Colonic mucosa (tissue), 4 donors: Measurements from ENCODE around the gene RAB3GAP2. TPM values are rescaled to one million over a fixed set of nuclear protein-coding genes. Genes with fewer than 3 reads are reported as not detected.
"Not testable (repeated sequence)": the region's sequence is repeated elsewhere in the genome, so short reads cannot be mapped to it uniquely, and the experiment has no call there.

Source experiments
- DNase-seq: peaks from one replicate; pipeline ENCODE4 v3.0.0-alpha.2; 2020
- H3K27ac ChIP-seq: fragments of 200-600 bp; one replicate; pipeline ENCODE4 v1.8.0; 2021
- H3K27me3 ChIP-seq: fragments of 200-600 bp; one replicate; pipeline ENCODE4 v1.8.0; 2021
- H3K36me3 ChIP-seq: fragments of 200-600 bp; one replicate; pipeline ENCODE4 v1.8.0; 2021
- H3K4me1 ChIP-seq: fragments of 200-600 bp; one replicate; pipeline ENCODE4 v1.8.0; 2021; ENCODE audit warnings: mild to moderate bottlenecking
- H3K4me3 ChIP-seq: fragments of 200-600 bp; one replicate; pipeline ENCODE4 v1.8.0; 2021
- H3K9ac ChIP-seq, 2 donors: one replicate each; pipeline ENCODE4 v1.7.0; 2013; ENCODE audit warnings: control low read depth in 2 of 2, low read depth in 2 of 2, low read length in 2 of 2
- H3K9me3 ChIP-seq: fragments of 200-600 bp; one replicate; pipeline ENCODE4 v1.8.0; 2021
- intact Hi-C: fragments of 100-400 bp; cut with DNase I; formaldehyde crosslinking; loops from one replicate; pipeline ENCODE4 v1.14.1; 2022
- total RNA-seq, 2 donors: library from RNA; stranded (reverse); fragmentation: NEBNext Ultra II Directional in 1 of 2; extraction: Animal tissue kit (Norgen Biotek cat#: 25700) in 1 of 2; gene quantifications; one replicate each; pipeline ENCODE4 v1.2.1, GENCODE V29; 2021
- TF ChIP-seq, protein P1 (sequence below): fragments of 200-600 bp; IDR thresholded peaks from one replicate; pipeline ENCODE4 v1.8.0; 2022; ENCODE audit warnings: antibody characterized with exemption, mild to moderate bottlenecking
- donor health status: healthy.
- donor health status: DM: no; HTN: no; CAD: no.
- donor health status: DM: no; HTN: no; CAD: no.

The RAB3GAP2 gene
- total RNA-seq, 2 donors from 2014 or later = 33.2 to 34.2 TPM

DNA sequence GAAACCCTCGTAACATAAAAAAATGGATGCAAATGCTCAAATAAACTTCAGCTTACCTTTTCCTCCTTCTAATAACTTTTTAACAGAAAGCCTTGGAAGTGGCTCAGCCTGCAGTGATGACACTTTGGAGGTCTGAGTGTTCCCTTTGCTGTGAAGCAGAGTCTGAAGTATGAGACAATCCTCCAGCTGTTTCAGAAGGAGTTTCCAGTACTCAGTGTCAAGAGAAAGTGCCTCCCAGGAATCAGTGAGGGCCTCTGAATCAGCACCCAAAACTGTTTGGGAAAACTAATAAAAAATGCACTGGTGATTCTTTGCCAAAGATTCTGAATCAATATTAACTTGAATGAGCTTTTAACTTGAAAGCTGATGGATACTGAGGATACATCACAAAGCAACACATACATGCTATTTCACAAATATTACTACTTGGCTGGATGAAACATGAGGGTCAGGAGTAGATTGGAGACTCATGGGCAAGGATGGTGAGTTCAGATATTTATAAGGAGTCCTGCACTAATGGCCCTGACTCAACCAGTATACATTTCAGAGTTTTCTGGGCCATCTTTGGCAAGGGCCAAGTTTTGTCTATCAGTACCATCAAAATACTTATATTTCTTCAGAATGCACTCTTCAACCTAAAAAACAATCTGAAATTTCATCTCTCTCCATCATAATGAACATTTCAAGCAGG, 101.3 kb downstream of the RAB3GAP2 start:
- no peak overlapping the region for H3K9ac ChIP-seq
- H3K27me3 ChIP-seq = no peaks in the 10 kb centered on the region
- no peaks in the 10 kb centered on the region for H3K9me3 ChIP-seq
- intact Hi-C loops = no loop called here
- no peak overlapping the region for H3K4me3 ChIP-seq
- no peak overlapping the region for H3K27ac ChIP-seq
- TF ChIP-seq, protein P1, sequence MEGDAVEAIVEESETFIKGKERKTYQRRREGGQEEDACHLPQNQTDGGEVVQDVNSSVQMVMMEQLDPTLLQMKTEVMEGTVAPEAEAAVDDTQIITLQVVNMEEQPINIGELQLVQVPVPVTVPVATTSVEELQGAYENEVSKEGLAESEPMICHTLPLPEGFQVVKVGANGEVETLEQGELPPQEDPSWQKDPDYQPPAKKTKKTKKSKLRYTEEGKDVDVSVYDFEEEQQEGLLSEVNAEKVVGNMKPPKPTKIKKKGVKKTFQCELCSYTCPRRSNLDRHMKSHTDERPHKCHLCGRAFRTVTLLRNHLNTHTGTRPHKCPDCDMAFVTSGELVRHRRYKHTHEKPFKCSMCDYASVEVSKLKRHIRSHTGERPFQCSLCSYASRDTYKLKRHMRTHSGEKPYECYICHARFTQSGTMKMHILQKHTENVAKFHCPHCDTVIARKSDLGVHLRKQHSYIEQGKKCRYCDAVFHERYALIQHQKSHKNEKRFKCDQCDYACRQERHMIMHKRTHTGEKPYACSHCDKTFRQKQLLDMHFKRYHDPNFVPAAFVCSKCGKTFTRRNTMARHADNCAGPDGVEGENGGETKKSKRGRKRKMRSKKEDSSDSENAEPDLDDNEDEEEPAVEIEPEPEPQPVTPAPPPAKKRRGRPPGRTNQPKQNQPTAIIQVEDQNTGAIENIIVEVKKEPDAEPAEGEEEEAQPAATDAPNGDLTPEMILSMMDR = no peak
- no peak for DNase-seq
- H3K4me1 ChIP-seq = no peaks in the 10 kb centered on the region
- H3K36me3 ChIP-seq = peaks cover 4% of the 10 kb centered on the region

DNA sequence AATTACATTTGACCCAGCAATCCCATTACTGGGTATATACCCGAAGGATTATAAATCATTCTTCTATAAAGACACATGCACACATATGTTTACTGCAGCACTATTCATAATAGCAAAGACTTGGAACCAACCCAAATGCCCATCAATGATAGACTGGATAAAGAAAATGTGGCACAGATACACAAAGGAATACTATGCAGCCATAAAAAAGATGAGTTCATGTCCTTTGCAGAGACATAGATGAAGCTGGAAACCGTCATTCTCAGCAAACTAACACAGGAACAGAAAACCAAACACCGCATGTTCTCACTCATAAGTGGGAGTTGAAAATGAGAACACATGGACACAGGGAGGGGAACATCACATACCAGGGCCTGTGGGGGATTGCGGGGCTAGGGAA, 102.4 kb downstream of the RAB3GAP2 start:
- H3K36me3 ChIP-seq, H3K27ac ChIP-seq, H3K9ac ChIP-seq, H3K4me1 ChIP-seq, DNase-seq, H3K4me3 ChIP-seq, intact Hi-C loops, H3K9me3 ChIP-seq, H3K27me3 ChIP-seq: not testable (repeated sequence)

DNA sequence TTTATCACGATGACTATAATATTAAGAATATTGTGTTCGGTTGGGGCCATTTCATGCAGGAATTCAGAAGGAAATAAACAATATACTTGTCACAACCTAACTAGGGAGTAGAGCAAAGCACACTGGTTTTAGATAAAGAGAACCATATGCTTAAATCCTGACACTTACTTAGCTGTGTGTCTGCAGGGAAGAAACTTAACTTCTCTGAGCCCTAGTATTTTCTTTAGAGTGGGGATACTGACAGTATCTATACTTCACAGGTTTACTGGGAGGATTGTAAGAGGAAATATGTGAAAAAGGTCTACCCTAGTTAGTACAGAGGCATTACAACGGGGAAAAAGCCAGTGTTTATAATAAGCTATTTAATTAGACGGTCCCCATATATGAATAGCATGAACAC, 105.4 kb downstream of the RAB3GAP2 start:
- no peak overlapping the region for H3K4me3 ChIP-seq
- no peaks in the 10 kb centered on the region for H3K27me3 ChIP-seq
- intact Hi-C loops = no loop called here
- H3K9me3 ChIP-seq = no peaks in the 10 kb centered on the region
- peaks cover 4% of the 10 kb centered on the region for H3K36me3 ChIP-seq
- no peaks in the 10 kb centered on the region for H3K4me1 ChIP-seq
- no peak overlapping the region for H3K9ac ChIP-seq
- TF ChIP-seq, protein P1 = no peak
- no peak overlapping the region for H3K27ac ChIP-seq
- DNase-seq = no peak

DNA sequence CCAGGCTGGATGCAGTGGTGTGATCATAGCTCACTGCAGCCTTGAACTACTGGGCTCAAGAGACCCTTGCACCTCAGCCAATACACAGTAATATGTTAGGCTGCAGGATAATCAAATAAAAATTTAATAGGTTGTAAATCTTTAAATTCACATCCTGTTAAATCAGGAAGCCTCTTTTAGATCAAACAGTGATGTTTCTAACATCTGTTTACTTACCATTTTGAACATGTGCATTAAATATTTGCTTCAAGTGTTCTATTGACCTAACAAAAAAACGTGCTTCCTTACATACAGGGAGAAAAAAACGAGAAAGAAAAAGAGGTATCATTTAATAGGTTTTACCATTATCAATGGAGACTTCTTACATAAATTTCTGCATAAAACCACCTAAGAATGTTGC, 107.7 kb downstream of the RAB3GAP2 start:
- Histone ChIP-seq H3K4me1 (no peaks in the 10 kb centered on the region), H3K27ac (no peak overlapping the region), H3K36me3 (no peaks in the 10 kb centered on the region), H3K9ac (no peak overlapping the region), H3K9me3 (no peaks in the 10 kb centered on the region), H3K27me3 (no peaks in the 10 kb centered on the region), H3K4me3 (no peak overlapping the region)
- DNase-seq = no peak
- TF ChIP-seq, protein P1 = no peak
- intact Hi-C loops = no loop called here

DNA sequence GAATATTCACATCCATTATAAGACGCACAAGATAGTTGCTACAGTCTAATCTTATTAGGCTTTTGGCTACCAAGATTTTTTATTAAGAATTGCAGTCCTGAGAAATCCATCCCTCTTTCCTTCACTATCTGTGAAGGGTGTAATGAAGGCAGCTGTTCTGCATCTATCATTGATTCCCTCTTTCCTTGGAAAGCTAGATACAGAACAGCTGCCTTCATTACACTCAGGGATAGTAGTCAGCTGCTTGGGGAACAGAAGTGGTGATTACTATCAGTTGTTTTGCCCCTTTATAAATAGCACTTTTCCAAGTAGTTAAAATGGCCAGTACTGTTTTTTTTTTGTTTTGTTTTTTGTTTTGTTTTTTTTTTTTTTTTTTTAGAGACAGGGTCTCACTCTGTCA, 108.1 kb downstream of the RAB3GAP2 start:
- H3K27ac ChIP-seq = no peak overlapping the region
- H3K27me3 ChIP-seq = no peaks in the 10 kb centered on the region
- no peaks in the 10 kb centered on the region for H3K9me3 ChIP-seq
- no peak overlapping the region for H3K9ac ChIP-seq
- no peaks in the 10 kb centered on the region for H3K4me1 ChIP-seq
- DNase-seq = no peak
- intact Hi-C loops = no loop called here
- TF ChIP-seq, protein P1 = no peak
- H3K4me3 ChIP-seq = no peak overlapping the region
- no peaks in the 10 kb centered on the region for H3K36me3 ChIP-seq

DNA sequence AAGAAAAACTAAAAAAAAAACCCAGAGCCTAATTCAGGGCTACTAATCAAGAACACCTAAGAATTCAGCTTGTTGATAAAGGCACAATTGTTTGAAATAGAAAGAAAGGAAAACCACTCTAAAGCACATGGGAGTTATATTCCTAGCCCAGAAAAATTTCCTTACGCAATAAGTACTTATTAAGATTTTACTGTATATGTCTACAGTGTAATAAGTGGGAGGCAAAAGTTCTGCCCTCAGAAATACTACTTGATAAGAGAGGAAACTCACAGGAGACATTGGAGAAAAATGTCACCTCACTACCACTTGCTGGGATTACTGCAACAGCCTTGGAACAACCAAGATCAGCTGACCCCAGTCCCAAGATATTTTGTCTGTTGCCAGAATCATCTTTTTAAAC, 112.2 kb downstream of the RAB3GAP2 start:
- DNase-seq = no peak
- Histone ChIP-seq H3K4me1 (no peaks in the 10 kb centered on the region), H3K9ac (no peak overlapping the region), H3K27me3 (no peaks in the 10 kb centered on the region), H3K27ac (no peak overlapping the region), H3K4me3 (no peak overlapping the region), H3K36me3 (no peaks in the 10 kb centered on the region), H3K9me3 (no peaks in the 10 kb centered on the region)
- intact Hi-C loops = no loop called here
- TF ChIP-seq, protein P1 = no peak
